Mucosa of descending colon (tissue), 3 donors: ENCODE results near the gene UFC1. TPM values are rescaled to one million over a fixed set of nuclear protein-coding genes. Genes with fewer than 3 reads are reported as not detected.
"Not testable (repeated sequence)": the region's sequence is repeated elsewhere in the genome, so short reads cannot be mapped to it uniquely, and the experiment has no call there.

Experiments used
- ATAC-seq: fragments of 200-7000 bp; cut with Tn5 transposase; one replicate; pipeline ENCODE4 v1.9.1; 2020; ENCODE audit warnings: mild to moderate bottlenecking, moderate library complexity
- DNase-seq, 3 donors: peaks; one replicate each; pipeline ENCODE4 v3.0.0-alpha.2; 2020
- H3K36me3 ChIP-seq: fragments of 200-600 bp; one replicate; pipeline ENCODE4 v1.8.0; 2021; ENCODE audit warnings: low read depth, mild to moderate bottlenecking
- H3K4me1 ChIP-seq: fragments of 200-600 bp; one replicate; pipeline ENCODE4 v1.8.0; 2021; ENCODE audit warnings: low read depth, mild to moderate bottlenecking
- H3K4me3 ChIP-seq: fragments of 200-600 bp; one replicate; pipeline ENCODE4 v1.8.0; 2021; ENCODE audit warnings: mild to moderate bottlenecking
- H3K9me3 ChIP-seq: fragments of 200-600 bp; one replicate; pipeline ENCODE4 v1.8.0; 2021; ENCODE audit warnings: mild to moderate bottlenecking
- intact Hi-C, 2 donors: fragments of 100-400 bp; cut with DNase I in 1 of 2; cut with micrococcal nuclease in 1 of 2; formaldehyde crosslinking; loops; one replicate each; pipeline versions ENCODE4 v1.11.0 to v1.11.1; 2022; cut with DNase I, micrococcal nuclease
- total RNA-seq, 3 donors: library from RNA; stranded (reverse); fragmentation: NEBNext Ultra II Directional in 2 of 3; extraction: Animal tissue kit (Norgen Biotek cat#: 25700) in 2 of 3; gene quantifications; one replicate each; pipeline versions ENCODE4 v1.2.1 to v1.2.4, GENCODE V29; 2021 to 2023
- TF ChIP-seq, protein P1 (sequence below): fragments of 200-600 bp; IDR thresholded peaks from one replicate; pipeline ENCODE4 v1.8.0; 2022; ENCODE audit warnings: antibody characterized with exemption, mild to moderate bottlenecking
- donor health status: DM: no; HTN: no; CAD: no; lungs with moderate emphysema.
- donor health status: DM: no; HTN: no; CAD: no.
- donor health status: DM: no; HTN: yes; CAD: no.

Gene UFC1
- total RNA-seq, 3 donors from 2014 or later = 88.6 to 114 (median 90.6) TPM

DNA sequence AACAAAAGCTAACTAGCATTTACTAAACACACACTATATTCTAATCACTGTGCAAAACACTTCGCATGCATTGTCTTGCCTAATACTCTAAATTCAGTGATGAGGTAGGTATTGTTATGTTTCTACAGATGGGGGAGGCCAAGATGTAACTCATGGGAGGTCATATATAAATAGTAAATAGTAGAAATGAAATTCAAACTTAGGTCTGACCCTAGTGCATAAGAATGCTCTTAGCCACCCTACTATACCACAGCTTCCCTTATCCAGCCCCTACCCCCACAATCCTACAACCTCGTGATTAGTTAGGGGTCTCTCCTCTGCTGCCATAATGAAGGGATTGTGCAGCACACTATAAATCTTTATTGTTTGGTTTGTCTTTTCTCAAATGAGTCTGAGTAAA is 39.2 kb upstream of the UFC1 start:
- Histone ChIP-seq H3K36me3 (no peaks in the 10 kb centered on the region), H3K4me1 (peaks cover 28% of the 10 kb centered on the region), H3K9me3 (no peaks in the 10 kb centered on the region), H3K4me3 (no peak overlapping the region)
- ATAC-seq (no peak), DNase-seq (no peak)
- TF ChIP-seq, protein P1, sequence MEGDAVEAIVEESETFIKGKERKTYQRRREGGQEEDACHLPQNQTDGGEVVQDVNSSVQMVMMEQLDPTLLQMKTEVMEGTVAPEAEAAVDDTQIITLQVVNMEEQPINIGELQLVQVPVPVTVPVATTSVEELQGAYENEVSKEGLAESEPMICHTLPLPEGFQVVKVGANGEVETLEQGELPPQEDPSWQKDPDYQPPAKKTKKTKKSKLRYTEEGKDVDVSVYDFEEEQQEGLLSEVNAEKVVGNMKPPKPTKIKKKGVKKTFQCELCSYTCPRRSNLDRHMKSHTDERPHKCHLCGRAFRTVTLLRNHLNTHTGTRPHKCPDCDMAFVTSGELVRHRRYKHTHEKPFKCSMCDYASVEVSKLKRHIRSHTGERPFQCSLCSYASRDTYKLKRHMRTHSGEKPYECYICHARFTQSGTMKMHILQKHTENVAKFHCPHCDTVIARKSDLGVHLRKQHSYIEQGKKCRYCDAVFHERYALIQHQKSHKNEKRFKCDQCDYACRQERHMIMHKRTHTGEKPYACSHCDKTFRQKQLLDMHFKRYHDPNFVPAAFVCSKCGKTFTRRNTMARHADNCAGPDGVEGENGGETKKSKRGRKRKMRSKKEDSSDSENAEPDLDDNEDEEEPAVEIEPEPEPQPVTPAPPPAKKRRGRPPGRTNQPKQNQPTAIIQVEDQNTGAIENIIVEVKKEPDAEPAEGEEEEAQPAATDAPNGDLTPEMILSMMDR = no peak
- intact Hi-C loops = no loop called here

DNA sequence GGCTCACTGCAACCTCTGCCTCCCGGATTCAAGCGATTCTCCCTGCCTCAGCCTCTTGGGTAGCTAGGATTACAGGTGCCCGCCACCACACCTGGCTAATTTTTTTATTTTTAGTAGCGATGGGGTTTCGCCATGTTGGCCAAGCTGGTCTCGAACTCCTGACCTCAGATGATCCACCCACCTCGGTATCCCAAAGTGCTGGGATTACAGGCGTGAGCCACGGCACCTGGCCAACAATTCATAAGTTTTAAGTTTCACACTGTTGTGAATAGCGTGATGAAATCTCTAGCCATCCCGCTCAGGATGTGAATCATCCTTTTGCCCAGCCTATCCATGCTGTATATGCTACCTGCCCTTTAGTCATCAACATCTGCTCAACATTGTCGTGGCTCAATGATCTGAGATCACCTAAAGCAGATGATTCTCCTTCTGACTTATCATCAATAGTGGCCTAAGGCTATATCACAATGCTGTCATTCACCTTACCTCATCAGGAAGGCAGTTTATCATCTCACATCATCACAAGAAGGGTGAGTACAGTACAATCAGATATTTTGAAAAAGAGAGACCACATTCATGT is 38.6 kb upstream of the UFC1 start:
- TF ChIP-seq, protein P1 = no peak
- intact Hi-C loops = no loop called here

DNA sequence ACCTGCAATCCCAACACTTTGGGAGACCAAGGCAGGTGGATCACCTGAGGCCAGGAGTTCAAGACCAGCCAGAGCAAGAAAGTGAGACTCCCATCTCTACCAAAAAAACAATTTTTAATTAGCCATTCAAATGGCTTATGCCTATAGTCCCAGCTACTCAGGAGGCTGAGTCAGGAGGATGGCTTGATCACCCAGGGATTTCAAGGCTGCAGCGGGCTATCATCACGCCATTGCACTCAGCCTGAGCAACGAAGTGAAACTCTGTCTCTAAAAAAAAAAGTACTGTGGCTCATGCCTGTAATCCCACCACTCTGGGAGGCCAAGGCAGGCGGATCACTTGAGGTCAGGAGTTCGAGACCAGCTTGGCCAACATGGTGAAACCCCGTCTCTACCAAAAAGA is 37.8 kb upstream of the UFC1 start:
- intact Hi-C loops, DNase-seq, H3K9me3 ChIP-seq, H3K4me3 ChIP-seq, ATAC-seq, H3K36me3 ChIP-seq: not testable (repeated sequence)
- H3K4me1 ChIP-seq = peaks cover 35% of the 10 kb centered on the region

More for the DNA sequence above, 38.6 kb upstream of the UFC1 start:
- H3K4me1 ChIP-seq = peaks cover 35% of the 10 kb centered on the region
- H3K4me3 ChIP-seq = no peak overlapping the region
- no peak for DNase-seq
- no peaks in the 10 kb centered on the region for H3K36me3 ChIP-seq
- H3K9me3 ChIP-seq = no peaks in the 10 kb centered on the region
- ATAC-seq = no peak

DNA sequence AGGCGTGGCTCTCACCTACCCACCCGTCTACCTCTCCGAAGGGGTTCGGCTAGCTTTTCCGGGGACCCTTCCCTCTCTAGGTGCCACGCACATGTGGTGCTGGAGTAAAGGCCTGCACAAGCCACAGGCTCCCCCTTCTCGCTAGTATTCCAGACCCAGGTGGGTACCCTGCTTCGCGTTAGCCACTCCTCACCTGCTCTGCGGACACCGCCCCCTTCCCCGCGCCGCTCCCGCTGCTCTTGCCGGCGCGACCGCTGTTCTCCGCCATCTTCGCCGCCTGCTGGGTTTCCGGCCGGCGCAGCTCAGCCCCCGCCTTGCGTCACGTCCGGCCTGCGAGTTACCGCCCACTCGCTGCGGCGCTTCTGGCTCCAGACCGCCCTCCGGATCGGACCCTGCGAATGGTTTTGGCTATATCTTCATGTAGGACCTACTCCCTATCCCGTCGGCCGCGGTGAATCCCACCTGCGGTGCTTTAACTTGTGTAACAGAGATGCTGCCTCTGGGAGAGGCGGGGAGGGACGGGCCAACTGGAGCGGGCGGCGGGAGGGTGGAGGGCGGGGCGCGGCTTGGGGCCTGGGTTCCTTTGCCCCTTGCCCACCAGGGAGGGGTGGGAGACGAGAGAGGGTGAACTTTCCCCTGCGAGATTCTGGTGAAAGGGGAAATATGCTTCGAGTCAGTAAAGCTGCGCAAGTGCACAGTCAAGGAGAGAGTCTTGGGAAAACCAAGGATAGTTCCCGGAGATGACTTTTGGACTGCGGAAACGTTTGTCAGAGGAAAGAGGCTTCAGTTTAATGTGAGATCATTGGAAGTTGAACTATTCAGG is 35.8 kb upstream of the UFC1 start, which contains the start of the genes NIT1 and PFDN2:
Gene NIT1, plus strand, starts transcription at position 347 of the 823 bp plus-strand sequence. Its CDS starts 72 bp downstream, at position 419.
Gene PFDN2, minus strand, starts transcription at position 279 of the 823 bp plus-strand sequence. Its CDS starts 11 bp downstream, at position 268.
- peaks cover 35% of the 10 kb centered on the region for H3K4me1 ChIP-seq
- peak; percentile 87 to 93 (median 92) for DNase-seq
- peak; percentile 93 for ATAC-seq
- peaks cover 9% of the 10 kb centered on the region for H3K36me3 ChIP-seq
- H3K9me3 ChIP-seq = no peaks in the 10 kb centered on the region
- H3K4me3 ChIP-seq = peak within 1 kb of the TSS; percentile 94
- TF ChIP-seq, protein P1 = no peak
- intact Hi-C loops = no loop called here

DNA sequence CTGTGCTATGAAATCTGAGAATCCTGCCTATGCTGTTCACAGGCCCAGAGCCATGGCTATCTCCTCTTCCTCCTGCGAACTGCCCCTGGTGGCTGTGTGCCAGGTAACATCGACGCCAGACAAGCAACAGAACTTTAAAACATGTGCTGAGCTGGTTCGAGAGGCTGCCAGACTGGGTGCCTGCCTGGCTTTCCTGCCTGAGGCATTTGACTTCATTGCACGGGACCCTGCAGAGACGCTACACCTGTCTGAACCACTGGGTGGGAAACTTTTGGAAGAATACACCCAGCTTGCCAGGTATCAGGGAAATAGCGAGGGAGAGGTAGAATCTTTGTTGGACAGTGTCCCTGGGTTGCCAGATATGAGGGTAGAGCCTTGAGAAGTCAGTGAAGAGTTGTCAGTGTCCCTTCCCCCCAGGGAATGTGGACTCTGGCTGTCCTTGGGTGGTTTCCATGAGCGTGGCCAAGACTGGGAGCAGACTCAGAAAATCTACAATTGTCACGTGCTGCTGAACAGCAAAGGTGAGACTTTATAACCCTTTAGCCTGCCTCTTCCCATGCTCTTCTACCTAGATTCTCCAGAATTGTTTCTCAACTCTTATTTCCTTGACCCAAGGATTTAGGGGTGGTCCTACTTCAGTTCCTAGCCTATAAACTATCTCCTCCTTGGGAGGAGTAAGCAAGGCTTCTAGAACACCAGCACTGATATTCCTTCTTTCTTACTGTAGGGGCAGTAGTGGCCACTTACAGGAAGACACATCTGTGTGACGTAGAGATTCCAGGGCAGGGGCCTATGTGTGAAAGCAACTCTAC is 34.5 kb upstream of the UFC1 start:
- H3K9me3 ChIP-seq = no peaks in the 10 kb centered on the region
- TF ChIP-seq, protein P1 = no peak
- peaks cover 11% of the 10 kb centered on the region for H3K36me3 ChIP-seq
- no peak overlapping the region for H3K4me3 ChIP-seq
- H3K4me1 ChIP-seq = peaks cover 35% of the 10 kb centered on the region
- intact Hi-C loops = no loop called here
- ATAC-seq (peak; percentile 59), DNase-seq (peak; percentile 47 to 65 (median 60))
